Activated CD8-positive, alpha-beta T cell treated with anti-CD3 and anti-CD28 coated beads for 36 hours (primary cell): ENCODE results near the gene PVR. TPM values are rescaled to one million over a fixed set of nuclear protein-coding genes. Genes with fewer than 3 reads are reported as not detected.

Experiments
- ATAC-seq: fragments of 200-7000 bp; cut with Tn5 transposase; one replicate; pipeline ENCODE4 v1.10.0; 2021; ENCODE audit warnings: mild to moderate bottlenecking, moderate library complexity
- CTCF ChIA-PET: fragments of 350-600 bp; sonication (Branson Sonifier 250); formaldehyde crosslinking; loops from one replicate; lab custom pipeline; 2021; ENCODE audit warnings: antibody characterized with exemption; lab: Charles Lee
- POLR2A ChIA-PET: fragments of 350-600 bp; sonication (Branson Sonifier 250); formaldehyde crosslinking; loops from one replicate; lab custom pipeline; 2021; ENCODE audit warnings: antibody characterized with exemption; lab: Charles Lee
- DNase-seq: peaks from one replicate; pipeline ENCODE4 v3.0.0-alpha.2; 2020
- H3K27ac Mint-ChIP-seq: one replicate; pipeline ENCODE4 v1.8.0; 2021; ENCODE audit warnings: mild to moderate bottlenecking, mixed read lengths
- H3K27me3 Mint-ChIP-seq: one replicate; pipeline ENCODE4 v1.8.0; 2021; ENCODE audit warnings: mixed read lengths
- H3K36me3 Mint-ChIP-seq: one replicate; pipeline ENCODE4 v1.8.0; 2021; ENCODE audit warnings: low read depth, mixed read lengths
- H3K4me1 Mint-ChIP-seq: one replicate; pipeline ENCODE4 v1.8.0; 2021; ENCODE audit warnings: low read depth, mixed read lengths
- H3K4me3 Mint-ChIP-seq: one replicate; pipeline ENCODE4 v1.8.0; 2021; ENCODE audit warnings: mild to moderate bottlenecking, moderate library complexity, mixed read lengths
- H3K9me3 Mint-ChIP-seq: one replicate; pipeline ENCODE4 v1.8.0; 2021; ENCODE audit warnings: mixed read lengths
- CTCF ChIP-seq: fragments of 200-600 bp; IDR thresholded peaks from one replicate; pipeline ENCODE4 v1.8.0; 2022; ENCODE audit warnings: antibody characterized with exemption, mild to moderate bottlenecking
- intact Hi-C: fragments of 100-400 bp; cut with micrococcal nuclease; formaldehyde crosslinking; loops from one replicate; pipeline ENCODE4 v1.10.0; 2022
- total RNA-seq, 2 experiments: library from RNA; stranded (reverse); gene quantifications; one replicate each; pipeline ENCODE4 v1.2.3, GENCODE V29; 2021

Gene PVR
- total RNA-seq, 2 experiments from 2014 or later, result 7.4 to 8.3 TPM

DNA sequence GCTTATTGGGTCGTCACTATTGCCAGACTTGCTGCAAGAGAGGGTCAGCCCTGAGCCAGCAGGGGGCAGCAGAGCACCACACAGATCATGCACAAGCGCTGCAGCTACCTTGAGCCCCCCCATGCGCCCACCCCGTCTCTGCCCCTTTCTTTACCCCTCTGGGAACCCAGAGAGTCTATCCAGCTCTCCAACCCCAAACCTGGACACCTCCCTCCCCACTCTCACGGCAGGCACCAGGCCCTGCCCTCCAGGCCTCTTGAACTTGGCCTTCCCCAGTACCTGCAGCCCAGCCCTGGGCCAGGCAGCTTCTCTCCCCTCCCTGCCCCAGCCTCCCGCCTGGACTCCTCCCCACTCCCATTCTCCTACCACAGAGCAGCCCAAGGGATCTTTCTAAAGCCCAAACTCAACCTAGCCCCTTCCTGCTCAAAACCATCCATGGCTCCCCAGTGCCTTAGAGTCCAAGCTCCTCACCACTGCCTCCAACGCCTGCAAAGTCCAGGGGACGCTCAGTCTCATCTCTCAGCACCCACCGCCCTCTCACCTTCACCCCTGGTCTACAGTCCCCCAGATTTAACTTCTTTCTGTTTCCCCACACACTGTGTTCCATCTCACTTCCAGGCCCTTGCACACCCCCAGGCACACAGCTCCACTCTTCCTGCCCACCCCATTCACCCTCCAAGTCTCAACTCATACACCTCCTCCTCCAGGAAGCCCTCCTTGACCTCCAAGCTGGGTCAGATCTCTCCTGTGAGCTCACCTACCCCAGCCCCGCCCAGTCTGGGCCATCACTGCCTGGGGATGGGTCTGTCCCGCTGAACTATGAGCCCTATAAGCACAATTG, 45.8 kb downstream of the PVR start:
- H3K27ac Mint-ChIP-seq, result no peak overlapping the region
- TF ChIP-seq CTCF, result peak; percentile 91
- no peaks in the 10 kb centered on the region for H3K9me3 Mint-ChIP-seq
- no peak overlapping the region for H3K4me3 Mint-ChIP-seq
- ATAC-seq (peak; percentile 46), DNase-seq (peak; percentile 90)
- H3K36me3 Mint-ChIP-seq, result no peaks in the 10 kb centered on the region
- H3K27me3 Mint-ChIP-seq, result peaks cover 21% of the 10 kb centered on the region
- peaks cover 41% of the 10 kb centered on the region for H3K4me1 Mint-ChIP-seq
- intact Hi-C loops, result loop anchor here (2.0 kb wide), 1 partner anchor 81 kb away; no protein-coding TSS in a partner anchor
- ChIA-PET POLR2A (interaction anchor here (1.0 to 1.3 kb wide), 4 partner anchors 35 to 130 kb away, joined by 3 to 6 read pairs (median 3); no protein-coding TSS in a partner anchor), CTCF (interaction anchor here (0.5 to 5.9 kb wide), 18 partner anchors 9 to 575 kb away, joined by 3 to 93 read pairs (median 4); no protein-coding TSS in a partner anchor)

- ChIA-PET POLR2A (interaction anchor here (1.0 to 1.3 kb wide), 3 partner anchors 36 to 80 kb away, joined by 3 to 6 read pairs (median 3); no protein-coding TSS in a partner anchor), CTCF (interaction anchor here (1.0 to 5.9 kb wide), 14 partner anchors 12 to 93 kb away, joined by 3 to 93 read pairs (median 8); no protein-coding TSS in a partner anchor)
- no peak for DNase-seq
- intact Hi-C loops, result no loop called here
- H3K4me1 Mint-ChIP-seq, result peaks cover 38% of the 10 kb centered on the region
- no peaks in the 10 kb centered on the region for H3K36me3 Mint-ChIP-seq
- ATAC-seq, result no peak
- H3K4me3 Mint-ChIP-seq, result no peak overlapping the region
- H3K9me3 Mint-ChIP-seq, result no peaks in the 10 kb centered on the region
- TF ChIP-seq CTCF, result no peak
- H3K27ac Mint-ChIP-seq, result no peak overlapping the region
- peaks cover 20% of the 10 kb centered on the region for H3K27me3 Mint-ChIP-seq
Observed at GRCh38 chr19:44690131-44690440, 46.4 kb downstream of the PVR start.

- Mint-ChIP-seq H3K36me3 (no peaks in the 10 kb centered on the region), H3K4me1 (peaks cover 33% of the 10 kb centered on the region), H3K9me3 (no peaks in the 10 kb centered on the region), H3K27me3 (peaks cover 14% of the 10 kb centered on the region), H3K4me3 (peak overlapping the region; percentile 54), H3K27ac (peak overlapping the region; percentile 73)
- ChIA-PET CTCF (interaction anchor here (1.5 to 5.9 kb wide), 3 partner anchors 32 to 92 kb away, joined by 4 to 79 read pairs (median 6); no protein-coding TSS in a partner anchor), POLR2A (no interaction called here)
- no peak for DNase-seq
- ATAC-seq, result no peak
- intact Hi-C loops, result no loop called here
- no peak for TF ChIP-seq CTCF
Observed at GRCh38 chr19:44692379-44692721, 48.6 kb downstream of the PVR start.

DNA sequence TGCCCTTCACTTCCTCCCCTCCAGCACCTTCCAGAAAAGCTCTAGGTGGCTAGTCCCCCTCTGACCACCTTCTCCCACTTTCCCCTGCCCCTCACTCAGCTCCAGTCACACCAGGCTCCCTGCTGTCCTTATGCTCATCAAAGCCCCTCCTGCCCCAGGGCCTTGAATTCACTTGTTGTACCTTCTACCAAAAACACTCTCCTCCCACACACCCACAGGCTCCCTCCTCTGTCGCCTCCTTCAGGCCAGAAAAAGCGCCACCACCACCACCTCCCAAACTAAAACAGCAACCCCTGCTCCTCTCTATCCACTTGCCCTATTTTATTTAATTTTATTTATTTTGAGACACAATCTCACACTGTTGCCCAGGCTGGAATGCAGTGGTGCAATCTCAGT, 50.5 kb downstream of the PVR start:
- Mint-ChIP-seq H3K4me3 (no peak overlapping the region), H3K27me3 (peaks cover 4% of the 10 kb centered on the region), H3K4me1 (peaks cover 30% of the 10 kb centered on the region), H3K27ac (peak overlapping the region; percentile 46), H3K36me3 (no peaks in the 10 kb centered on the region), H3K9me3 (no peaks in the 10 kb centered on the region)
- ChIA-PET POLR2A (interaction anchor here (0.6 kb wide), 1 partner anchor 81 kb away, joined by 3 read pairs; no protein-coding TSS in a partner anchor), CTCF (interaction anchor here (0.7 to 1.5 kb wide), 6 partner anchors 30 to 77 kb away, joined by 3 to 8 read pairs (median 4); no protein-coding TSS in a partner anchor)
- intact Hi-C loops, result no loop called here
- peak; percentile 42 for TF ChIP-seq CTCF
- ATAC-seq, result no peak
- peak; percentile 56 for DNase-seq
